Measurements from ENCODE around the gene SVIL. TPM values are rescaled to one million over a fixed set of nuclear protein-coding genes. Genes with fewer than 3 reads are reported as not detected.

The SVIL gene
- total RNA-seq, 1 experiment from 2014 or later = 147 TPM

DNA sequence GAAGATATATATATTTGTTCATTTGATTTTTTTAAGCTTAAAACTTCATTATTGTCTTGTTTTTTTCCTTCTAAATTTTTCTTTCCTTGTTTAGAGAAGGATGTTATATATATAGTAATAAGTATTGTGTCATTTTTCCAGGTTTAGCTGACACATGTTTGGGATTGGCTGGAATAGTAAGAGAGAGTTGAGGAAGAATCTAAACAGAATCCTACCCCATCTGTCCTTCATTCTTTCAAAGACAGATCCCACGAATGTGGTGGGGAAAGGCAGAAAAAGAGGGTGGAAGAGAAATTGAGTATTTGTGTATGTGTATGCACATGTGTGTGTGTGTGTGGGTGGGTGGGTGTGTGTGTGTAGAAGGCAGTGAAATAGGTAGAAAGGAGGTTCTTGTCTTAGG lies 132.4 kb downstream of the SVIL start:
- no TSS peak for BruUV-seq (replicated peaks)
- CTCF ChIA-PET = no interaction called here

DNA sequence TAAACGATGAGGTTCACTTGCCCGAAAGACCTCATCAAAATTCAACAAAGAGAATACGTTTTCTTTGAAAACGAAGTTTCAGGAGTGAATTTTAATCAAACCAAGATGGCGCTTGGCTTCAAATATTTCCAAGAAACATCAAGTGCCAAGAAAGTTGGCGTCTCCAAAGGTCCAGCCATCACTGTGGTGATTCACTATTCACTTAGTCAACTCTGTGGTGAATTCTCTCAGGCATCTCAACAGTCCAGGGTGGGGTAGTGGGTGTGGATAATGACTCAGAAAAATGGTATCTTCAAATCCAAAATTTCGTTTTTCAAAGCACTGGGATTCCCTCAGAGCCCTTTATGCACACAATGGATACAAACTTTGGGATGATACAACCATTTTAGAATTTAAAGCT lies 133.1 kb downstream of the SVIL start:
- TF ChIP-seq, protein P1, sequence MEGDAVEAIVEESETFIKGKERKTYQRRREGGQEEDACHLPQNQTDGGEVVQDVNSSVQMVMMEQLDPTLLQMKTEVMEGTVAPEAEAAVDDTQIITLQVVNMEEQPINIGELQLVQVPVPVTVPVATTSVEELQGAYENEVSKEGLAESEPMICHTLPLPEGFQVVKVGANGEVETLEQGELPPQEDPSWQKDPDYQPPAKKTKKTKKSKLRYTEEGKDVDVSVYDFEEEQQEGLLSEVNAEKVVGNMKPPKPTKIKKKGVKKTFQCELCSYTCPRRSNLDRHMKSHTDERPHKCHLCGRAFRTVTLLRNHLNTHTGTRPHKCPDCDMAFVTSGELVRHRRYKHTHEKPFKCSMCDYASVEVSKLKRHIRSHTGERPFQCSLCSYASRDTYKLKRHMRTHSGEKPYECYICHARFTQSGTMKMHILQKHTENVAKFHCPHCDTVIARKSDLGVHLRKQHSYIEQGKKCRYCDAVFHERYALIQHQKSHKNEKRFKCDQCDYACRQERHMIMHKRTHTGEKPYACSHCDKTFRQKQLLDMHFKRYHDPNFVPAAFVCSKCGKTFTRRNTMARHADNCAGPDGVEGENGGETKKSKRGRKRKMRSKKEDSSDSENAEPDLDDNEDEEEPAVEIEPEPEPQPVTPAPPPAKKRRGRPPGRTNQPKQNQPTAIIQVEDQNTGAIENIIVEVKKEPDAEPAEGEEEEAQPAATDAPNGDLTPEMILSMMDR (IDR thresholded peaks at IDR 0.05; ENCODE audit: unreplicated experiment) = no peak
- BruUV-seq (replicated peaks) = no TSS peak
- Mint-ChIP-seq H3K9me3 (ENCODE audit: low read depth, unreplicated experiment) (no peaks in the 10 kb centered on the region), H3K27ac (ENCODE audit: unreplicated experiment) (no peak overlapping the region), H3K4me3 (ENCODE audit: low read depth, unreplicated experiment) (no peak overlapping the region), H3K36me3 (ENCODE audit: insufficient read depth, unreplicated experiment) (peaks cover 34% of the 10 kb centered on the region), H3K4me1 (ENCODE audit: low read depth, unreplicated experiment) (no peaks in the 10 kb centered on the region), H3K27me3 (ENCODE audit: unreplicated experiment) (no peaks in the 10 kb centered on the region)
- DNase-seq = peak; percentile 7
- CTCF ChIA-PET = no interaction called here
- intact Hi-C loops (cut with micrococcal nuclease; ENCODE audit: unreplicated experiment) = no loop called here

More for the DNA sequence above, 132.4 kb downstream of the SVIL start:
- intact Hi-C loops (cut with micrococcal nuclease; ENCODE audit: unreplicated experiment) = no loop called here
- H3K27me3 Mint-ChIP-seq (ENCODE audit: unreplicated experiment) = no peaks in the 10 kb centered on the region
- TF ChIP-seq, protein P1 (IDR thresholded peaks at IDR 0.05; ENCODE audit: unreplicated experiment) = no peak
- peaks cover 30% of the 10 kb centered on the region for H3K36me3 Mint-ChIP-seq (ENCODE audit: insufficient read depth, unreplicated experiment)
- H3K9me3 Mint-ChIP-seq (ENCODE audit: low read depth, unreplicated experiment) = no peaks in the 10 kb centered on the region
- no peak for DNase-seq
- no peaks in the 10 kb centered on the region for H3K4me1 Mint-ChIP-seq (ENCODE audit: low read depth, unreplicated experiment)
- H3K27ac Mint-ChIP-seq (ENCODE audit: unreplicated experiment) = no peak overlapping the region
- H3K4me3 Mint-ChIP-seq (ENCODE audit: low read depth, unreplicated experiment) = no peak overlapping the region

DNA sequence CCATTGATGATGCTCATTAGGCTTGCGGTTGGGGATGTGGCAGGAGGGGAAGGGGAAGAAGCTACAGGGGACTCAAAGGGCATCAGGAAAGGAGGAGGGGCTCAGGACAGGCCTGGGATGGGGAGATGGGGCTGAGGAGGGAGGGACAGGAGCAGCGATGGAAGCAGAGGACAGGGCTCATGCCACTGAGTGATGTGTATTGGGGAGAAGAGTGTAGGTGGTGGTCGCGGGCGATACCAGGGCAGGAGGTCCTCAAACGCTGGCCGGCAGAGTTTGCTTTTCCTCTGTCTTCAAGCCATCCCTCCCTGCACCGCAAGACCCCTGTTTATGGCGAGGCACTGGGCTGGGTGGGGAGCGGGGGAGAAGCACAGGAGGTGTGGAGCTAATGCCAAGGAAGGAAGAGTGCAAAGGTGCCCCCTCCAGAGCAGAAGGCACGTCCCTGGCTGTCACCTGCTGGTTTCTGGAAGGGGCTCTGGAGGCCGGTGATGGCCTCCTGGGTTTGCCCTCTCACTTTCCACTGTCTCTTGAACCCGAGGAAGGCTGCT lies 134.7 kb downstream of the SVIL start:
- peaks cover 43% of the 10 kb centered on the region for H3K36me3 Mint-ChIP-seq (ENCODE audit: insufficient read depth, unreplicated experiment)
- no peaks in the 10 kb centered on the region for H3K27me3 Mint-ChIP-seq (ENCODE audit: unreplicated experiment)
- no TSS peak for BruUV-seq (replicated peaks)
- no peaks in the 10 kb centered on the region for H3K4me1 Mint-ChIP-seq (ENCODE audit: low read depth, unreplicated experiment)
- TF ChIP-seq, protein P1 (IDR thresholded peaks at IDR 0.05; ENCODE audit: unreplicated experiment) = no peak
- no peak overlapping the region for H3K4me3 Mint-ChIP-seq (ENCODE audit: low read depth, unreplicated experiment)
- CTCF ChIA-PET = no interaction called here
- DNase-seq = no peak
- H3K27ac Mint-ChIP-seq (ENCODE audit: unreplicated experiment) = no peak overlapping the region
- no peaks in the 10 kb centered on the region for H3K9me3 Mint-ChIP-seq (ENCODE audit: low read depth, unreplicated experiment)
- intact Hi-C loops (cut with micrococcal nuclease; ENCODE audit: unreplicated experiment) = no loop called here

DNA sequence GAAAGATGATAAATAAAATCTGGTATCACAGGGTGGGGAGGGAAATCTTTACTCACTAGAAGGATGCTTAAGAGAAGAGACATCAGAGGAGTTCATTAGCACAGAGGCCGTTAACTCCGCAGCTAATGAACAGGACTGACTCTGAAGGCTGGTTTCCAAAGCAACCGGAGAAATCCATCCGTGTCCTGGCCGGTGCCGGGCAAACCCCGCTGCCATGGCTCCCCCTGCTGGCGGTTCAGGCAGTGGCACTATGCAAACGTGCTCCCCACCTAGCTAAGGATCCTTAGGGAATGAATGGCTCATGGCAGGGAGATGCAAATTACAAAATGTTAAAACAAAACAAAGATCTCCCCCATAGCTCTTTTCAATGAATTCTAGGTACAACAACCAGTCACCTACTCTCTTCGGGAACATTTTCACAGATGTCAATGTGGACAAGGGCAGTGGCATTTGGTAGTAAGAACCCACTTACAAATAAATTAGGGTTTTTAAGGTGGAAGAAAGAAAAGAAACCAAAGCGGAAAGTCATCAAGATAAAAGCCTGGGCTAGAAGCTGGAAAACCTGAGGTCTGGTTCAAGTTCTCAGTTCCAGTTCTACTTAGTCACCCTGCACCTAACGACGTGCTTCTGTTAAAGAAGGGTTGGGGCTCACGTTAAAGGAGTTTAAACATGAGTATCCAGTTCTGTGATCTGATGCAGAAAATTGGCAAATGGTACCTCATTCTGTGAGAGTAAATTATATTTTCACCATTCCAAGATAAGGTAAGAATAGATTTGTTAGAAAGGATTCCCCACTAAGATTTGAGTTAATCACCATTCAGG lies 138.2 kb downstream of the SVIL start:
- Mint-ChIP-seq H3K9me3 (ENCODE audit: low read depth, unreplicated experiment) (no peaks in the 10 kb centered on the region), H3K27ac (ENCODE audit: unreplicated experiment) (no peak overlapping the region), H3K27me3 (ENCODE audit: unreplicated experiment) (no peaks in the 10 kb centered on the region), H3K36me3 (ENCODE audit: insufficient read depth, unreplicated experiment) (peaks cover 50% of the 10 kb centered on the region), H3K4me3 (ENCODE audit: low read depth, unreplicated experiment) (no peak overlapping the region), H3K4me1 (ENCODE audit: low read depth, unreplicated experiment) (no peaks in the 10 kb centered on the region)
- CTCF ChIA-PET = interaction anchor here (0.7 kb wide), 1 partner anchor 38 kb away, joined by 4 read pairs; no protein-coding TSS in a partner anchor
- TF ChIP-seq, protein P1 (IDR thresholded peaks at IDR 0.05; ENCODE audit: unreplicated experiment) = peak; percentile 77
- intact Hi-C loops (cut with micrococcal nuclease; ENCODE audit: unreplicated experiment) = no loop called here
- BruUV-seq (replicated peaks) = no TSS peak
- DNase-seq = peak; percentile 90

Data from Calu3 (cell line).